ENCODE measurements around the gene PCNX3. TPM values are rescaled to one million over a fixed set of nuclear protein-coding genes. Genes with fewer than 3 reads are reported as not detected.
"Not testable (repeated sequence)": the region's sequence is repeated elsewhere in the genome, so short reads cannot be mapped to it uniquely, and the experiment has no call there.

Gene PCNX3
- total RNA-seq, 1 experiment from 2014 or later: 31.4 TPM

DNA sequence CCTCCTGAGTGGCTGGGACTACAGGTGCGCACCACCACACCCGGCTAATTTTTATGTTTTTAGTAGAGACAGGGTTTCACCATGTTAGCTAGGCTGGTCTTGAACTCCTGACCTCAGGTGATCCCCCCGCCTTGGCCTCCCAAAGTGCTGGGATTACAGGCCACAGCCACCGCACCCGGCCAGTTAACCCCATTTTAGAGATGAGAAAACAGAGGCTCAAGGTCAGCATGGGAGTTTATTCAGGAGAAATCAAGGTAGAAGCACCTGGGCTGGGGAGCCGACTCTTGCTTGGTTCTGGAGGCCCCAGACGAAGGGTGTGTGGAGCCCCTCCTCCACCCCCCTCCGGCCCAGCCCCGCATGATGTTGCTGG, 23.6 kb downstream of the PCNX3 start:
- DNase-seq (ENCODE audit: low read depth): not testable (repeated sequence)

DNA sequence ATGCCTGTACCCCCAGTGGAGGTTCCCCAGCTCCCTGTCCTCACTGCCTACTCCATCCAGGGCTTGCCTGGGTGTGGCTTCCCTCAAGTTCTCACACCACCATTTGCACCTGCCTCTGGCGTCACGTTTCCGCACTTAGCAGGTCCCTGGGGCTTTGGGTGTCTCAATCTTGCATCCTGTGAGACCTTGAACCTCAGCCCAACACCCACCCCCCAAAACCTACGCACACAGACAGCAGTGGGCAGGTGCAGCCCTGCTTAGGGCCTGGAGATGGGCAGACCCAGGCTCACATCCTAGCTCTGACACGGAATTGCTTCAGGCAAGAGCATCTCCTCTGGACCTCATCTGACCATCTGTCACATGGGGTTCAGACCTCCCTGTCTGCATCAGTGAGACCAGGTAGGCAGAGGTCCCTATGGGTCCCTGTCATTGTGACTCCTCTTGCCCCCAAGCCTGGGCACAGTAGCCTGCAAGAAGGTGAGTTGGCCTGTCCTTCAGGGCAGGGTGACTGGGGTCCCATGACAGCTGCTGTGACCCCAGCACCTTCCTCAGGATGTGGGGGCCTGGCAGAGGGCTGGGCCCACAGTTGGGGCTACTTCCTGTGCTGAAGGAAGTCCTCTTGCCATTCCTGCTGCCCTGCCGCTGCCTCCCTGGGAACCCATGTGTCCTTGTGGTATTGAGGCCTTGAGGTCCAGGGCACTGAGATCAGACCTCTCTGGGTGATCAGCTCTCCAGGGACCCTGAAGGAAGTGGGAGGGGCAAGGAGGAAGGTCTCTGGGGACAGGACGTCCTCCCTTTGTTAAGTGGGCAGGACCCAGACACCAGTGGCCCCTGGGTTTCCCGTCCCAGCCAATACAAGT, 24.3 kb downstream of the PCNX3 start:
- DNase-seq (ENCODE audit: low read depth): no peak

DNA sequence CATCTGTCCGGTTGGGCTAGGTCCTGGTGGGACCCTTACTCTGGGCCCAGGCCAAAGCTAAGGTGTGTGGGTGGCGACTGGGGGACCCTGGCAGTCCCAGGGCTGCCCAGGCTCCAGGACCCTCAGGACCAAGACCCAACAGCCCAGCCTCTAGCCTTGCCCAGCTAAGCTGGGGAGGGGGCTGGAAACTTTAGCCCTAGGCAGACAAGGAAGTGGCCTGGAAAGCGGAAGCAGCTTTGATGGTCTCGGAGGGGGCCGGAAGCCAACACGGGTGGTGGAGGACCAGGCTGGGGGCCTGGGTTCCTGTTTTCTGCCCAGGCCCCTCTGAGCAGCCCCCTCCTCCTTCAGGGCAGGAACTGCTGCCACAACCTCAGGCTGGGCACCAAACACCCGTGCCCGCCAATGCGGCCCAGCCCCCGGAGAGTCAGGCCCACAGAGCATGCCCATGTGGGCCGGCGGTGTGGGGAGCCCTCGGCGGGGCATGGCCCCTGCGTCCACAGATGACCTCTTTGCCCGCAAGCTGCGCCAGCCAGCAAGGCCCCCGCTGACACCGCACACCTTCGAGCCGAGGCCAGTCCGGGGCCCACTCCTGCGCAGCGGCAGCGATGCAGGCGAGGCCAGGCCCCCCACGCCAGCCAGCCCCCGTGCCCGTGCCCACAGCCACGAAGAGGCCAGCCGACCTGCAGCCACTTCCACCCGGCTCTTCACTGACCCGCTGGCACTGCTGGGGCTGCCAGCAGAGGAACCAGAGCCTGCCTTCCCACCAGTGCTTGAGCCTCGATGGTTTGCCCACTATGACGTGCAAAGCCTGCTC, 25.1 kb downstream of the PCNX3 start:
- DNase-seq (ENCODE audit: low read depth): no peak

DNA sequence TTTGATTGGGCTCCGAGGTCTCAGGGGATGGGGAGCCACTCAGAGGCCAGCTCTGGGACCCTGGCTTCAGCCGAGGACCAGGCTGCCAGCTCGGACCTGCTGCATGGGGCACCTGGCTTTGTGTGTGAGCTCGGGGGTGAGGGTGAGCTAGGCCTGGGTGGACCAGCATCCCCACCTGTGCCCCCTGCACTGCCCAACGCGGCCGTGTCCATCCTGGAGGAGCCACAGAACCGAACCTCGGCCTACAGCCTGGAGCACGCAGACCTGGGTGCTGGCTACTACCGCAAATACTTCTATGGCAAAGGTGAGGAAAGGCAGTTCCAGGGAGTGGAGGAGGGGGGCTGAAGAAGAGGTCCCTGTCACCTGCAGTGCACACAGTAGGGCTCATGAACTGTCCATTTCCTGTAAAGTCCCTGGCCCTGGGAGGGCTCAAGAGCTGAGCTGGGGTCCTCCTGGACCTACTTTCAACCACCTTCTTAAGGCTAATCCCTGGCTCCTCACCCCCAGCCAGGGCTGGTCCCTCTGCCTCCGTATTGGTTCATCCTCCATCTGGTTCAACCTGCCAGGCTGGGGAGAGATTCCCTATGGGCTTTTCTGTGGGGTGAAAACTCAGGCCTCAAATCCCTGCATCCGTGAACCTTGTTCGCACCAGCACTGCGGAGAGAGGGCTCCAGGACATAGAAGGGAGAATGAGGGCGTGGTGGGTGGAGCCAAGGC, 25.9 kb downstream of the PCNX3 start:
- no peak for DNase-seq (ENCODE audit: low read depth)

DNA sequence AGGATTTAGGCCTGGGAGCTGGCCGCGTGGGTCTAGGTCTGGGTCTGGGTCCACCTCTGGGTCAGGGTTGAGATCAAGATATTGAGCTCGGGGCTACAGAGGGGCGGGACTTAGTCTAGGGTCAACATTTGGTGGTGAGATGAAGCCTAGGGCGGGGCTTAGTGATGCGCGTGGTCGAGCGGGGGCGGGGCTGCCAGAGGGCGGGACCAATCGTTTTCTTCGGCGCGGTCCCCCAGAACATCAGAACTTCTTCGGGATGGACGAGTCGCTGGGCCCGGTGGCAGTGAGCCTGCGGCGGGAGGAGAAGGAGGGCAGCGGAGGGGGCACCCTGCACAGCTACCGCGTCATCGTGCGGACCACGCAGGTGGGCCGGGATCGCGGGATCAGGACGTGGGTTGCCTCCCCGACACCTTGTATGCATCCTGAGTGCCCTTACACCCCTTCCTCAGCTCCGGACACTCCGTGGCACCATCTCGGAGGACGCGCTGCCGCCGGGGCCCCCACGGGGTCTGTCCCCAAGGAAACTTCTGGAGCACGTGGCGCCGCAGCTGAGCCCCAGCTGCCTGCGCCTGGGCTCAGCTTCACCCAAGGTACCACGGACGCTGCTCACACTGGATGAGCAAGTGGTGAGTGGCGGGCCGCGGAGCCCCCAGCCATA, 26.6 kb downstream of the PCNX3 start:
- DNase-seq (ENCODE audit: low read depth): no peak

DNA sequence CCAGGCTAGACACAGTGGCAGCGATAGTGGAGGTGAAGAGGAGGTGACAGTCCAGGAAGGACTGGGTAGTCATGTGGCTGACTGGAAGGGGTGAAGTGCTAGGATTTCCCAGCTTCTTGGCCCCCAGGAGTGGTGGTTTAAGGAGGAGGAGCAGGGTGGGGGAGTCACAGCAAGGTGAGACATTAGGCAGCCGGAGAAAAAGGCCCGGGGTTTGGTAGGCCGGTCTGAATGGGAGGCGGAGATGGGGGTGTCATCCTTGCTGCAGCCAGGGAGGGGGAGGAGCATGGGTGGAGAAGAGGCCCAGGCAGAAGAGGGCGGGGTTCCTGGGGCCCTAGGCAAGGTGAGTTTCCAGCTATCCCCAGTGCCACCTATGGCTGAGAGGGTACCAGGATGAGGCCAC, 28.4 kb downstream of the PCNX3 start:
- DNase-seq (ENCODE audit: low read depth): no peak

DNA sequence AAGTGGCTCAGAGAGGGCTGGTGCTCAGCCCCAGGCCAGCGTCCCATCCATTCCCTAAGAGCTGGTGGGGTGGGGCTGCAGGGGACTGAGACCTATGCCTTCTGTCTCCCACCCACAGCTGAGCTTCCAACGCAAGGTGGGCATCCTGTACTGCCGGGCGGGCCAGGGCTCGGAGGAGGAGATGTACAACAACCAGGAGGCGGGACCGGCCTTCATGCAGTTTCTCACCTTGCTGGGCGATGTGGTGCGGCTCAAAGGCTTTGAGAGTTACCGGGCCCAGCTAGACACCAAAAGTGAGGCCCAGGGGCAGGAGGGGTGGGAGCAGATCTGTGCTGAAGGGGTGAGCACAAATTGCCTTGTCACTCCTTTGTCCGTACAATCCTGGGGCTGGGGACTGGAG, 29.3 kb downstream of the PCNX3 start:
- DNase-seq (ENCODE audit: low read depth): no peak

DNA sequence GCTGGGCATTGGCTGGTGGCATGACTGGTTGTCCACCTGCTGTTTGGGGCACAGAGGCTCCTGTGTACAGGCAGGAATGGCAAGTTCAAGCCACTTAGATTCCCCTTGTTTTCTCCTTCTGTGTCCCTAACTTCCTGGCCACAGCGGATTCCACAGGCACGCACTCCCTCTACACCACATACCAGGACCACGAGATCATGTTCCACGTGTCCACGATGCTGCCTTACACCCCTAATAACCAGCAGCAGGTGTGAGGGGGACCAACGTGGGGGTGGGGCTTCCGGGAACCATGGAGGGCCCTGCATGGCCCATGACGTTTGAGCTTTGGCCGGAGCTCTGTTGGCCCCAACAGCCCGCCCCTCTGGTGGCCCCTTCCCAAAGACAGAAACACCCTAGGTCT, 30.1 kb downstream of the PCNX3 start:
- peak; percentile 37 for DNase-seq (ENCODE audit: low read depth)

DNA sequence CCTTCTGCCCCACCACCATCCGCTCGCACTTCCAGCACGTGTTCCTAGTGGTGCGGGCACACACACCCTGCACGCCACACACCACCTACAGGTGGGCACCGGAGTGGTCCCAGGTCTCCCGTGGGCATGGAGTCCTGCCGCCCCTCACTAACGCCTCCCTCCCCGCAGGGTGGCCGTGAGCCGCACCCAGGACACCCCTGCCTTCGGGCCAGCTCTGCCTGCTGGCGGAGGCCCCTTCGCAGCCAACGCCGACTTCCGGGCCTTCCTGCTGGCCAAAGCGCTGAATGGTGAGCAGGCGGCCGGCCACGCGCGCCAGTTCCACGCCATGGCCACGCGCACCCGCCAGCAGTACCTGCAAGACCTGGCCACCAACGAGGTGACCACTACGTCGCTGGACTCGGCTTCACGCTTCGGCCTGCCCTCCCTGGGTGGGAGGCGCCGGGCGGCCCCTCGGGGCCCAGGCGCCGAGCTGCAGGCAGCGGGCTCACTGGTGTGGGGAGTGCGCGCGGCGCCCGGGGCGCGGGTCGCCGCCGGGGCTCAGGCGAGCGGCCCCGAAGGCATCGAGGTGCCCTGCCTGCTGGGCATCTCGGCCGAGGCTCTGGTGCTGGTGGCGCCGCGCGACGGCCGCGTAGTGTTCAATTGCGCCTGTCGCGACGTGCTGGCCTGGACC, 30.8 kb downstream of the PCNX3 start:
- DNase-seq (ENCODE audit: low read depth): no peak

DNA sequence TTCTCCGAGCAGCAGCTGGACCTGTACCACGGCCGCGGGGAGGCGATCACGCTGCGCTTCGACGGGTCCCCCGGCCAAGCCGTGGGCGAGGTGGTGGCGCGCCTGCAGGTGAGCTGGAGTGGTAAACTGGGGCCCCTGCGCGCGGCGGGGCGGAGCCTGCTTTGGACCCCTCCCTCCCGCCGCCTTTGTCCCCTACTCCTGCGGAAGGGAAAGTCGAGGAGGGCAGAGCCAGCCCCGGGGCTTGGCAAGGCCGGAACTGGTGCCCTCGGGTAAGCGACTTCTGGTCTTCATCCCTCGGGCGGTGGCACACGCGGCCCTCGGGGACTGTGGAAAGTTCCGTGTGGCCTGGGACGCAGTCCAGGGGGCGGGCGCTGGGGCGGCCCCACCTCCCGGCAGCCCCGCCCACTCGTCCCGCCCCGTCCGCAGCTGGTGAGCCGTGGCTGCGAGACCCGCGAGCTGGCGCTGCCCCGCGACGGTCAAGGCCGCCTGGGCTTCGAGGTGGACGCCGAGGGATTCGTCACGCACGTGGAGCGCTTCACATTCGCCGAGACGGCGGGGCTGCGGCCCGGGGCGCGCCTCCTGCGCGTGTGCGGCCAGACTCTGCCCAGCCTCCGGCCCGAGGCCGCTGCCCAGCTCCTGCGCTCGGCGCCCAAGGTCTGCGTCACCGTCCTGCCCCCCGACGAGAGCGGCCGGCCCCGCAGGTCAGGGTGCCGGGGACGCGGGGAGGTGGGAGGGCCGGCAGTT, 31.6 kb downstream of the PCNX3 start:
- no peak for DNase-seq (ENCODE audit: low read depth)

DNA sequence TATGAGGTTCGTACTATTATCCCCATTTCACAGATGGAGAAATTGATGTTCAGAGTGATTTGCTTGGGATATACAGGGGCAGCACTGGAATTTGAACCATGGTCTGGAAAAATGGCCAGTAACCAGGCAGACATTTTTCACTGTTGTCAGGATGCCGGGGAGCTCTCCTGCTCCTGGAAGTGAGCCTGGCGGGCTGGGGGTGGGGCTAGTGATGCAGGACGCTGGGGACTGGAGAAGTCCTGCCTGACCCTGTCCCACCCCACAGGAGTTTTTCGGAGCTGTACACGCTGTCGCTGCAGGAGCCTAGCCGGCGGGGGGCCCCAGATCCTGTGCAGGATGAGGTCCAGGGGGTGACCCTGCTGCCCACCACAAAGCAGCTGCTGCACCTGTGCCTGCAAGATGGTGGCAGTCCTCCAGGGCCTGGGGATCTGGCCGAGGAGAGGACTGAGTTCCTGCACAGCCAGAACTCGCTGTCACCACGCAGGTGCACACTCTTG, 33.5 kb downstream of the PCNX3 start:
- no peak for DNase-seq (ENCODE audit: low read depth)

DNA sequence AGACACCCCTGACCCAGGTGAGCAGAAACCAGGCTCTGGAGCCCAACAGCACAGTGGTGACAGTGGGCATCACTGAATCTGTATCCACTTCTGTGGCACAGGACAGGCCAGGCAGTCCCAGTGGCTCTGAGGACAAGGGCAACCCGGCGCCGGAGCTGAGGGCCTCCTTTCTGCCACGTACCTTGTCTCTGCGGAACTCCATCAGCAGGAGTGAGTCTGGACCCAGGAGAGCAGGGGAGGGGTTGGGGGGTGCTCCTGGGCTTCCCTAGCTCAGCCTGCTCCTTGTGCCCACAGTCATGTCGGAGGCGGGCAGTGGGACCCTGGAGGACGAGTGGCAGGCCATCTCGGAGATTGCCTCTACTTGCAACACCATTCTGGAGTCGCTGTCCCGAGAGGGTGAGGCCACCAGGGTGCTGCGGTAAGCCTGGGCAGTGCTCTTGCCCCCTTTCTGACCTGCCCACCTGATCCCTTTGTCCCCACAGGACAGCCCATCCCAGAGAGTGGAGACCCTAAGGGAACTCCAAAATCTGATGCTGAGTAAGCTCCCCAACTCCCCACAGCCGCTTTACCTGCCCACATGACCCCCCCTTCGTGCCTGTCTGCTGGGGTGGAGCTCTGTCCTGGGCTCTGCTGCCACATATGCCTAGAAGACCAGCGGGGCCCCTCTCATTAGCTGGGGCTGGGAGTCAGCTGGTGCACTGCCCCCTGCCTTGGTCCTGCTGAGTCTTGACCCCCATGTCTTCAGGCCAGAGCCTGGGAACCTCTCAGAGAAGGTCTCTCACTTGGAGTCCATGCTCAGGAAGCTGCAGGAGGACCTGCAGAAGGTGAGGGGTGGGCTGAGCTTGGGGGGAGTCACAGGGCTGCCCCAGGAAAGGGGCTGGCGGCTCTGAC, 34.3 kb downstream of the PCNX3 start:
- DNase-seq (ENCODE audit: low read depth): no peak

DNA sequence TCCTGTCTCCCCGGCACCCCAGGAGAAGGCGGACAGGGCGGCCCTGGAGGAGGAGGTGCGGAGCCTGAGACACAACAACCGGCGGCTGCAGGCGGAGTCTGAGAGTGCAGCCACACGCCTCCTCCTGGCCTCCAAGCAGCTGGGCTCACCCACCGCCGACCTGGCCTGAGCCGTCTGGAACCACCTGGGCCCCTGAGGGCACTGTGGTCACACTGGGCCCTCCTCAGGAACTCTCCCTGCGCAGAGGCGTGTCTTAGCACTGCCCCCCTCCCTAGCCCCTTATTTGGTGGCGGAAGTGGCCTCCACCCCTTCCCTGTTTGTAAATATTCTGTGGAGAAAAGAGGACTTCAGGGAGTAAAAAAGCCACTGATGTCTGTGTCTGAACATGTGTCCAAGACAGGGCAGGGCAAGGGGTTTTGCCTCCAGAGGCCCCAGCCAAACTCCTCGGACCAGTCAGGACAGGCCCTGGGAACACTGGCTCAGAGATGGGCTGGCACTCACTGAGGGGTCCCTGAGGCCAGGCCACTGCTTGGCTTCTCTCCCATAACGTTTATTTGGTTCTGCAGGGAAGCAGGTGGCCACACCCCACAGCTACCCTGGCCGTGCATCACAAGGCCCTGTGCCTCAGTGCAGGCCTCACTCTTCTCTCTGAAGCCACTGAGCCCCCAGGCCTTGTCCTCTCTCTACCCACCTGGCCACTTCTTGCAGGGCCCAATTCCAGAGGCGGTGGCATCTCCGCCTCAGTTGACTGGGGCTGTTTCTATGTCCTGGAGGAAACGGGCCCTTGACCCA, 35.2 kb downstream of the PCNX3 start:
- no peak for DNase-seq (ENCODE audit: low read depth)

DNA sequence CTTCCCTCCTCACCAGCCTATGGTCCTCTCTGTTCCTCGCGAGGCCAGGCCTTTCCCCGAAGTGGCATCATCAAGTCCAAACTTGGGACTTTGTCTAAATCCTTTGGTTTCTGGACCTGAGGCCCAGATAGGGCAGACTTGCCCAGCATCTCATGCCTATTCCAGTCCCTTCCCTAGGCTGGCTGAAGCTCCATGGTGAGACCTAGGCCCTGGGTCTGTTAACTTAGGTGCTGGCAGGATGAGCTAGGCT, 35.7 kb downstream of the PCNX3 start:
- DNase-seq (ENCODE audit: low read depth): no peak

DNA sequence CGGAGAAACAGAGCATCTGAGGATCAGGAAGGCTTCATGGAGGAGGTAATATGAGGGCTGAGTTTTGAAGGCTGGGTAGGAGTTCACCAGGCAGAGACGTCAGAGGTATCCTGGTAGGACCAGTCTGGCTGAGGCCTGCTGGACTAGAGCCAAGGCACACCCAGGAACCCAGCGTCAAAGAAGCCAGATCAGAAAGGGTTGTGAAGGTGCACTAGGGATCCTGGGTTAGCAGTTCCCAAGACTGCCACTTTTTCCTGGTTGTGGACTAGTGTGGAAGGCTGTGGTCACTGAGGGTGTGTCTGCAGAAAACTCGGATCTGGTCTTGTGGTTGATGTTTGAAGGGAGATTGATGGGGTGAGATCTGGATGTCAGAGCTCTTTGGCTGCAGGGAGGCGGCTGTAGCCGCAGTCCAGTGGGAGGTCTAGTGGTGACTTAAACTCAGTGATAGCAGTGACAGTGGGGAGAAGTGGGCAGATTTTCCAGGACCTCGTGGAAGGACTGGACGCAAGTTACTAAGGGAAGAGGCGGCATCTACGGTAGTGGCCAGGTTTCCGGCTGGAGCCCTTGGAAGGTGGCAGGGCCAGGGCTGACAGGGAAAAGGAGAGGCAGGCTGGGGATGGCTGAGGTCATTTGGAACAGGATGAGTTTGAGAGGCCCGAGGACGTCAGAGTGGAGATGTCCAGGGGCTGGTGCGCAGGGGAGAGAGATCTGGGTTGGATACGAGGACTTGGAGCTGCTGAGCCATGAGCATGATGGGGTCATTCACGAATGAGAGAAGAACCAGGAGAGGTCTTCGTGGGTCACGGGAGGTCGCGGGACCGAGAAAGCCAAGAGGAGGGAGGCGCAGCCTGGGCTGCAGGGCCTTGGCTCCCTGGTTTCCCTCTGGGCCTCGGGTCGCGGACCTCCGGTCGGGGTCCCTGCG, 36.3 kb downstream of the PCNX3 start:
- no peak for DNase-seq (ENCODE audit: low read depth)

DNA sequence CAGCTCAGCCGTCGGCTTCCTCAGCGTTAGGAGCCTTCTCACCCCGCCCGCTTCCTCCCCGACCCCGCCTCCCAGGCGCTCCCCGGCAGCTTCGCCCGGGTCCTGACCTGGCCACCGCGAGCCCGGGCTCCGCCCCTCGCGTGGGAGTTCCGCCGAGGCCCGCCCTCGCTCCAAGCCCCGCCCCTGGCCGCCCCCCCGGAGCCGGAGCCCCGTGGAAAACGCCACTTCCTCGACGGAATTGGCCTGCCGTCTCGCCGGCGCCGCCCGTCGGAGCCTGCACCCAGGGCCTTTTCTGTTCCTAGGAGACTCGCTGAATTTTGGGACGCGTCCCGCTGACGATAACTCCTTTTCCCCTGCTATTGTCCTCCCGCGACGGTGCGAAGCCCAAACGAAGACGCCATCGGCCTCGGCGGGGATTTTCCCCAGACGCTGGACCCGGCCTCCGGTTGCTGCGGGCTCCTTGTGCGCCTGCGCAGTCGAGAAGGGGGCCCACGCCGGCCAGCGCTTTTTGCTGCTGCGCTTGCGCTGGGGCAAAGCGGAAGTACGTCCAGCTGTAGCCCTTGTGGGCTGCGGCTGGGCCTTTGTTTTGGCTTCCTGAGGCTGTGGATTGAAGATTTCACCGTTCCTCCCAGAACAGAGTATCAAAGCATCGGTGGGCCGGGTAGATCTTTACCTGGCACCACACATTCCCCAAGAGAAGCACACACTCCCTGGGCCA, 37.1 kb downstream of the PCNX3 start:
- peak; percentile 90 for DNase-seq (ENCODE audit: low read depth)

All from LHCN-M2 (cell line).